ENCODE results near the gene MACROD2.

Gene MACROD2

GRCh38 chr20:14497004-14497403 lies 501.7 kb downstream of the MACROD2 start:
- TF ChIP-seq CTCF (IDR thresholded peaks at IDR 0.05; ENCODE audit: borderline replicate concordance, control extremely low read depth, extremely low read depth, insufficient read depth, missing control alignments): no peak
- in situ Hi-C loops (cut with MboI; ENCODE audit: low sequenced_read_pairs, unreplicated experiment): no loop called here
- DNase-seq (ENCODE audit: low spot score): no peak

- TF ChIP-seq CTCF (IDR thresholded peaks at IDR 0.05; ENCODE audit: borderline replicate concordance, control extremely low read depth, extremely low read depth, insufficient read depth, missing control alignments): no peak
- no peak for DNase-seq (ENCODE audit: low spot score)
- in situ Hi-C loops (cut with MboI; ENCODE audit: low sequenced_read_pairs, unreplicated experiment): no loop called here
These were observed 503.5 kb downstream of the MACROD2 start for GRCh38 chr20:14498772-14499171.

GRCh38 chr20:14505476-14505875 lies 510.2 kb downstream of the MACROD2 start:
- DNase-seq (ENCODE audit: low spot score): no peak
- TF ChIP-seq CTCF (IDR thresholded peaks at IDR 0.05; ENCODE audit: borderline replicate concordance, control extremely low read depth, extremely low read depth, insufficient read depth, missing control alignments): no peak
- in situ Hi-C loops (cut with MboI; ENCODE audit: low sequenced_read_pairs, unreplicated experiment): no loop called here

GRCh38 chr20:14507711-14508110 lies 512.4 kb downstream of the MACROD2 start:
- DNase-seq (ENCODE audit: low spot score): no peak
- no peak for TF ChIP-seq CTCF (IDR thresholded peaks at IDR 0.05; ENCODE audit: borderline replicate concordance, control extremely low read depth, extremely low read depth, insufficient read depth, missing control alignments)
- in situ Hi-C loops (cut with MboI; ENCODE audit: low sequenced_read_pairs, unreplicated experiment): no loop called here

- no peak for DNase-seq (ENCODE audit: low spot score)
- no peak for TF ChIP-seq CTCF (IDR thresholded peaks at IDR 0.05; ENCODE audit: borderline replicate concordance, control extremely low read depth, extremely low read depth, insufficient read depth, missing control alignments)
- in situ Hi-C loops (cut with MboI; ENCODE audit: low sequenced_read_pairs, unreplicated experiment): no loop called here
These were observed 515.0 kb downstream of the MACROD2 start for GRCh38 chr20:14510341-14510740.

- no peak for TF ChIP-seq CTCF (IDR thresholded peaks at IDR 0.05; ENCODE audit: borderline replicate concordance, control extremely low read depth, extremely low read depth, insufficient read depth, missing control alignments)
- no peak for DNase-seq (ENCODE audit: low spot score)
- in situ Hi-C loops (cut with MboI; ENCODE audit: low sequenced_read_pairs, unreplicated experiment): no loop called here
These were observed 517.5 kb downstream of the MACROD2 start for GRCh38 chr20:14512839-14513238.

GRCh38 chr20:14518648-14519047 lies 523.3 kb downstream of the MACROD2 start:
- TF ChIP-seq CTCF (IDR thresholded peaks at IDR 0.05; ENCODE audit: borderline replicate concordance, control extremely low read depth, extremely low read depth, insufficient read depth, missing control alignments): no peak
- in situ Hi-C loops (cut with MboI; ENCODE audit: low sequenced_read_pairs, unreplicated experiment): no loop called here
- no peak for DNase-seq (ENCODE audit: low spot score)

Measured in GM13976 (cell line).